Heart left ventricle (tissue), 13 donors: ENCODE data around the gene AKR7A2.

ENCODE experiments used
- CTCF ChIP-seq, 12 donors: fragments of 200-600 bp; sonication (generic) in 4 of 12; IDR thresholded peaks; one replicate each; pipeline versions ENCODE4 v1.5.0 to v1.8.0; 2018 to 2022; ENCODE audit warnings: antibody characterized with exemption in 12 of 12, mild to moderate bottlenecking in 5 of 12
- POLR2A ChIP-seq, 2 donors: fragments of 450-650 bp; IDR thresholded peaks; one replicate each; pipeline ENCODE4 v1.6.1; 2017; ENCODE audit warnings: antibody characterized with exemption in 2 of 2, mild to moderate bottlenecking in 2 of 2, moderate library complexity in 2 of 2
- donor health status: ischemic (EF 13 %, LVEDD 7.1; RV severe dilation, severe dysfunction).
- donor health status: DM: no; HTN: yes; CAD: no.
- donor health status: DM: no; HTN: no; CAD: no.
- donor health status: ischemic (EF 25% LVEDD 6.9; RV normal size, moderate dysfunction).
- donor health status: ischemic (EF 25% LVEDD 5.7; RV mildly dilated, moderate dysfunction).
- donor health status: ischemic (EF 35%, LVEDD 5.7; RV mildly dilated, moderate dysfunction).
- donor health status: nonischemic (EF 11% LVEDD 7.7; RV severe dilation, severe dysfunction).
- donor health status: DM: yes; HTN: yes; CAD: no.
- donor health status: PGD.
- donor health status: ischemic (EF 29% LVEDD 5.4; RV normal size, mild dysfunction).
- donor health status: nonischemic (EF 23%, LVEDD 6.1; RV moderate dilation, normal function).

- TF ChIP-seq POLR2A (IDR thresholded peaks at IDR 0.05) (no peak), CTCF (IDR thresholded peaks at IDR 0.05) (no peak)
Observed at GRCh38 chr1:19348441-19349198, 36.7 kb upstream of the AKR7A2 start.
